HL-60 (cell line): Measurements from ENCODE around the gene GALNS.
A peak's percentile ranks its signal among the peaks of the same experiment; 100 is the strongest.

Experiments
- DNase-seq, 2 experiments: peaks; one replicate each; pipeline ENCODE4 v3.0.0-alpha.2; 2010 to 2020; ENCODE audit warnings: low read depth in 1 of 2, low spot score in 1 of 2
- H3K27ac ChIP-seq: fragments of 250-450 bp; sonication (Bioruptor Pico); replicated peaks from 2 replicates; pipeline ENCODE4 v1.5.1; 2020; ENCODE audit warnings: mild to moderate bottlenecking, moderate library complexity
- H3K27me3 ChIP-seq: fragments of 250-450 bp; sonication (Bioruptor Pico); 2 replicates; pipeline ENCODE4 v1.5.1; 2021; ENCODE audit warnings: mild to moderate bottlenecking, moderate library complexity; ENCODE audit not compliant: insufficient read depth, poor library complexity, severe bottlenecking
- H3K4me3 ChIP-seq: replicated peaks from 2 replicates; pipeline ENCODE4 v1.5.1; 2011; ENCODE audit warnings: mild to moderate bottlenecking, control low read depth, low read length; ENCODE audit not compliant: insufficient read depth
- GABPA ChIP-seq: IDR thresholded peaks from 2 replicates; pipeline ENCODE4 v1.6.1; 2012; ENCODE audit warnings: low read depth
- POLR2AphosphoS5 ChIP-seq: IDR thresholded peaks from 2 replicates; pipeline ENCODE4 v1.6.1; 2012; ENCODE audit warnings: low read depth
- SPI1 ChIP-seq: IDR thresholded peaks from 2 replicates; pipeline ENCODE4 v1.6.1; 2012; ENCODE audit warnings: low read depth, mild to moderate bottlenecking, borderline replicate concordance
- TF ChIP-seq, protein P1 (sequence below): IDR thresholded peaks from one replicate; pipeline ENCODE4 v1.5.1; 2011; ENCODE audit warnings: low read length, control low read depth, inconsistent platforms; ENCODE audit not compliant: insufficient read depth
- TF ChIP-seq, protein P2 (sequence below): IDR thresholded peaks from 2 replicates; pipeline ENCODE4 v1.6.1; 2012; ENCODE audit warnings: low read depth; ENCODE audit not compliant: insufficient replicate concordance

Gene GALNS

DNA sequence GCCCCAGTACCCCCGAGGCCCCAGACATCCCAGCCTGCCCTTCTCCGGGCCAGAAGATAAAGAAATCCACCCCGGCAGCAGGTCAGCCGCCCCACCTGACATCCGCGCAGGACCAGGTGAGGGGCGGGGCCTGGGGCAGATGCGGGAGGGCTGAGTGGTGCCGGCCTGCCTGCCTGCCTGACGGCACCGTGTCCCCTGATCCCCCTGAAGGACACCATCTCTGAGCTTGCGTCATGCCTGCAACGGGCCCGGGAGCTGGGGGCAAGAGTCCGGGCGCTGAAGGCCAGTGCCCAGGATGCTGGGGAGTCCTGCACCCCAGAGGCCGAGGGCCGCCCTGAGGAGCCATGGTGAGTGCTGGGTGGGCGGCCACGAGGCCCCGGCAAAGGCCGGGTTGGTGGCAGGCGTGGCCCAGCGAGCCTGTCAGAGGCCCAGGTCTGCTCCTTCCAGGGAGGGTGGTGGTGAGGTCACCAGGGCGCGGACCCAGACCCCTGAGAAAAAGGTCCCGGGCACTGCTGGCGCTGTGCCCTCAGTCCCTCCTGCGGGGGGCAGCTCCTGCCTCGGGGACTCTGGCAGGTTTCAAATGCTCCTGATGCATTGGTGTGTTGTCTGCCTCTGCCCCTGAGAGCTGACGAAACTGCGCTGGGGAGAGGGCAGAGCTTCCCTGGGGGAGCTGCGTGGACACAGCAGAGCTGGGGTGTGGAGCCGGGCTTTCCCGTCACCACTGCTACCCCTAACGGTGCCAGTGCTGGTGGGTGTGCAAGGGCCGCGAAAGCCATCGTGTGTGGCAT, 52.0 kb downstream of the GALNS start:
- TF ChIP-seq SPI1 (no peak), GABPA (no peak), POLR2AphosphoS5 (no peak)
- TF ChIP-seq, protein P1, sequence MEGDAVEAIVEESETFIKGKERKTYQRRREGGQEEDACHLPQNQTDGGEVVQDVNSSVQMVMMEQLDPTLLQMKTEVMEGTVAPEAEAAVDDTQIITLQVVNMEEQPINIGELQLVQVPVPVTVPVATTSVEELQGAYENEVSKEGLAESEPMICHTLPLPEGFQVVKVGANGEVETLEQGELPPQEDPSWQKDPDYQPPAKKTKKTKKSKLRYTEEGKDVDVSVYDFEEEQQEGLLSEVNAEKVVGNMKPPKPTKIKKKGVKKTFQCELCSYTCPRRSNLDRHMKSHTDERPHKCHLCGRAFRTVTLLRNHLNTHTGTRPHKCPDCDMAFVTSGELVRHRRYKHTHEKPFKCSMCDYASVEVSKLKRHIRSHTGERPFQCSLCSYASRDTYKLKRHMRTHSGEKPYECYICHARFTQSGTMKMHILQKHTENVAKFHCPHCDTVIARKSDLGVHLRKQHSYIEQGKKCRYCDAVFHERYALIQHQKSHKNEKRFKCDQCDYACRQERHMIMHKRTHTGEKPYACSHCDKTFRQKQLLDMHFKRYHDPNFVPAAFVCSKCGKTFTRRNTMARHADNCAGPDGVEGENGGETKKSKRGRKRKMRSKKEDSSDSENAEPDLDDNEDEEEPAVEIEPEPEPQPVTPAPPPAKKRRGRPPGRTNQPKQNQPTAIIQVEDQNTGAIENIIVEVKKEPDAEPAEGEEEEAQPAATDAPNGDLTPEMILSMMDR, result no peak
- TF ChIP-seq, protein P2, sequence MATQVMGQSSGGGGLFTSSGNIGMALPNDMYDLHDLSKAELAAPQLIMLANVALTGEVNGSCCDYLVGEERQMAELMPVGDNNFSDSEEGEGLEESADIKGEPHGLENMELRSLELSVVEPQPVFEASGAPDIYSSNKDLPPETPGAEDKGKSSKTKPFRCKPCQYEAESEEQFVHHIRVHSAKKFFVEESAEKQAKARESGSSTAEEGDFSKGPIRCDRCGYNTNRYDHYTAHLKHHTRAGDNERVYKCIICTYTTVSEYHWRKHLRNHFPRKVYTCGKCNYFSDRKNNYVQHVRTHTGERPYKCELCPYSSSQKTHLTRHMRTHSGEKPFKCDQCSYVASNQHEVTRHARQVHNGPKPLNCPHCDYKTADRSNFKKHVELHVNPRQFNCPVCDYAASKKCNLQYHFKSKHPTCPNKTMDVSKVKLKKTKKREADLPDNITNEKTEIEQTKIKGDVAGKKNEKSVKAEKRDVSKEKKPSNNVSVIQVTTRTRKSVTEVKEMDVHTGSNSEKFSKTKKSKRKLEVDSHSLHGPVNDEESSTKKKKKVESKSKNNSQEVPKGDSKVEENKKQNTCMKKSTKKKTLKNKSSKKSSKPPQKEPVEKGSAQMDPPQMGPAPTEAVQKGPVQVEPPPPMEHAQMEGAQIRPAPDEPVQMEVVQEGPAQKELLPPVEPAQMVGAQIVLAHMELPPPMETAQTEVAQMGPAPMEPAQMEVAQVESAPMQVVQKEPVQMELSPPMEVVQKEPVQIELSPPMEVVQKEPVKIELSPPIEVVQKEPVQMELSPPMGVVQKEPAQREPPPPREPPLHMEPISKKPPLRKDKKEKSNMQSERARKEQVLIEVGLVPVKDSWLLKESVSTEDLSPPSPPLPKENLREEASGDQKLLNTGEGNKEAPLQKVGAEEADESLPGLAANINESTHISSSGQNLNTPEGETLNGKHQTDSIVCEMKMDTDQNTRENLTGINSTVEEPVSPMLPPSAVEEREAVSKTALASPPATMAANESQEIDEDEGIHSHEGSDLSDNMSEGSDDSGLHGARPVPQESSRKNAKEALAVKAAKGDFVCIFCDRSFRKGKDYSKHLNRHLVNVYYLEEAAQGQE, result no peak
- no peak for DNase-seq
- H3K4me3 ChIP-seq, result peak overlapping the region; percentile 67
- H3K27me3 ChIP-seq, result no peaks in the 10 kb centered on the region
- peak overlapping the region; percentile 84 for H3K27ac ChIP-seq

DNA sequence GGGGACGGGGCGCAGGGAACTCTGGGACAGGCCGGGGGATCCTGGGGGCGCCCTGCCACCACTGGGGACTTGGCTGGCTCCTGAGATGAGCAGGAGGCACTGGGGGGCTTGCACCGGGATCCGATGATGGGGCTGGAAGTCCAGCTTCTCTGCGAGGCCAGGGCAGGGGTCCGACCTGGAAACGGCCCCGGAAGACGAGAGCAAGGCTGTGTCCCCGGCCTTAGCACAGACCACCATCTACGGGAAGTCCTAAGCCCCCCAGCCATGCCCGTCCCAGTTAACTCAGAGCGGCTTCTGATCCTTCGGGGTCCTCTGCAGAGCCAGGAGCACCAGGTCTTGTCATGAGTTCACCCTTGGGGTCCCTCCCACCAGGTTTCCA, 52.6 kb downstream of the GALNS start:
- TF ChIP-seq POLR2AphosphoS5 (no peak), SPI1 (no peak), GABPA (no peak)
- TF ChIP-seq, protein P1, result no peak
- TF ChIP-seq, protein P2, result no peak
- Histone ChIP-seq H3K4me3 (peak overlapping the region; percentile 67), H3K27me3 (no peaks in the 10 kb centered on the region), H3K27ac (peak overlapping the region; percentile 84)
- DNase-seq, result no peak

DNA sequence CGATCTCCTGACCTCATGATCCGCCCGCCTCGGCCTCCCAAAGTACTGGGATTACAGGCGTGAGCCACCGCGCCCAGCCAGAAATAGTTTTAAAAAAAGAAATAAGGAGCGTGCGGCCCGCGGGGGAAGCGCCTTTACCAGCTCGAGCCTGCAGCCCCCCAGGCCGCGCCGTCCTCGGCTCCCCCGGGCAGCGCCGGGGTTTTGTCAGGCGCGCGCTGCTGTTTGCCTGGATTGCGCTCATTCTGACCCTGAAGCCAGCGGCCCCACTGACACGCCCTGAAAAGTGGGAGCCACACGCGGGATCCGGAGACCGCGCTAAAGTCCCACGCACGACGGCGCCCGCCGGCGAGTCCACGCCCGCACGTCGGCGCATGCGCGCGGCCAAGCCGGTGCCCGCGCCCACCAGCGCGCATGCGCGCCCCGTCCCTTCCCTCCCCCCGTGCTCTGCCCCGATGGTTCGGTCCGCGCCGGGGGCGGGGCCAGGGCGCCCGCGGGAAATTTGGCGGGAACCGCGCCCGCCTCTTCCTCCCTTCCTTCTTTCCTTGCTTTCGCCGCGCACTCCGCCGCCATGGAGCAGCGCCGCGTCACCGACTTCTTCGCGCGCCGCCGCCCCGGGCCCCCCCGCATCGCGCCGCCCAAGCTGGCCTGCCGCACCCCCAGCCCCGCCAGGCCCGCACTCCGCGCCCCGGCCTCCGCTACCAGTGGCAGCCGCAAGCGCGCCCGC, 53.3 kb downstream of the GALNS start, which contains the start of gene CDT1:
Gene CDT1, plus strand, starts transcription at position 526 of the 724 bp plus-strand sequence. Its CDS starts 43 bp downstream, at position 569.
- Histone ChIP-seq H3K4me3 (peak within 1 kb of the TSS; percentile 67), H3K27ac (peak within 1 kb of the TSS; percentile 99), H3K27me3 (no peaks in the 10 kb centered on the region)
- no peak for TF ChIP-seq GABPA
- TF ChIP-seq SPI1, result peak; percentile 39; the same call in 1 of the 2 replicates
- DNase-seq, result peak in 1 of 2 experiments; percentile 55

DNA sequence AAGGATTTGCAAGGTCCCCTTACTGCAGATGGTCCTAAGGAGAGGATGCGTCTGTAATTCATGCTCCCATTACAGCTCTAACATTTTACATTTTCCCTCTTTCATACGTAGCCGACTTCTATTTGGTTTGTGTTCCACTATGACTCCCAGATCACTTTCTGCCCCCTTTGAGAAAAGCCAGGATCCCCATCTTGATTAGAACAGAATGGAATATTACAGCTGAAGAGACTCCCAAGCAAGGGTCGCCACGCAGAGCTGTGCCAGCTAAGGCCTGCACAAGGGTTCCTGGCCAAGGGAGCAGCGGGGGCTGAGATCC, 56.5 kb downstream of the GALNS start:
- no peak for DNase-seq
- TF ChIP-seq SPI1 (no peak), GABPA (no peak), POLR2AphosphoS5 (no peak)
- TF ChIP-seq, protein P2, result no peak
- TF ChIP-seq, protein P1, result no peak
- Histone ChIP-seq H3K27ac (peak overlapping the region; percentile 99), H3K4me3 (no peak overlapping the region), H3K27me3 (no peaks in the 10 kb centered on the region)
